ENCODE measurements around the gene HLA-DPA1.
A peak's percentile ranks its signal among the peaks of the same experiment; 100 is the strongest.
"Not testable (repeated sequence)": the region's sequence is repeated elsewhere in the genome, so short reads cannot be mapped to it uniquely, and the experiment has no call there.

The HLA-DPA1 gene

DNA sequence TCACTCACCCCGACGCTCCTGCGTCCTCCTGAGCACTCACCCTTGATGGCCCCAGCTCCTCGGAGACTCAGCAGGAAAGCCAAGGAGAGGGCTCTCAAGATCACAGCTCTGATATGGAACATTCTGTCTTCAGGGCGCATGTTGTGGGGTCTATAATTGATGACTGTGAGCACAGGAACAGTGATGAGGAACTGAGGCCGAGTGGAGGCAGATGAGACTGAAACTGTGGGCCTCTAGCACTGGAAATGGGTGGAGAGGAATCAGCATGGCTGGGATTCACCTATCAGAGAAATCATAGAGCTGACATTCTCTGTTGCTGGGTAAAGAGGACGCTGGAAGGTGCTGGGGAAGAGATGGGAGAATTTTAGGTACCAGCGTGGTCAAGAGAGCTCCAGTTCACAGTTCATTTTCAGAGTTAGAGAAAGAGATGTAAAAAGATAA lies at the start of gene HLA-DPA1:
Gene HLA-DPA1 (minus strand): TSS at position 219 of the 441 bp plus-strand sequence.
- DNase-seq = no peak

DNA sequence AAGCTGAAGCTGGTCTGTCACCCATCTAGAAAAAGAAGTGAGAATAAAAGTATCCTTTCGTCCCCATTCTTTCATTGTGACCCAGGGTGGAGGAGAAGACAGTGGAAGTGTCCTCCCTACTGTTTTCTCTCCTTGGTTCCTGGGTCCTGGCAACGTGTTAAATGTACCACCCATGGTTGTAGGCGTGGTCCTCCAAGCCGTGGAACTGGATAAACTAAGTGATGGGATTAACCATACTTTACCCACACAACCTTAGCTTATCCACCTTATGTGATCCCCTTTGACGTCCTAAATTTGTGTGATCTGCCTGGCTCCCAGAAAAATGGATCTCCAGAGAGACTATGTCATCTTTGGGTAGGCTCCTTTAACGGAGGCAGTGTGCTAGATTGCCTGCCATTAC lies 49.7 kb upstream of the HLA-DPA1 start:
- DNase-seq = no peak

DNA sequence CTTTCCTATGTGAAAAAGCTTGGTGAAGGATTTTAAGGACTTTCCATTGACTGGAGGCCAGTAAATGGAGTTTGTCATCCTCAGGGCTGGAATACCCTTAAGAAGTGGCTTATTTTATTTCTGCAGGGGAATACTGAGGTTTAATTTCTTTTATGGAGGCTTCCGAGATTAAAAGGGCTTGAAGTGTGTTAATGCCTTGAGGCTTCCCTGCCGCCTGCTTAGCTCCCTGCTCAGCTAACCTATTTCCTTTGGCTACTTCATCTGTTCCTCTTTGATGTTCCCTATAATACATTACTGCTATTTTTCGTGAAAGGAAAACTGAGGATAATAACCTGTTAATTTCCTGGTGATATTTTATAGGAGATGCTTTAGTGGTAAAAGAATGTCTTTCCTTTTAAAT lies 46.6 kb upstream of the HLA-DPA1 start:
- DNase-seq = no peak

DNA sequence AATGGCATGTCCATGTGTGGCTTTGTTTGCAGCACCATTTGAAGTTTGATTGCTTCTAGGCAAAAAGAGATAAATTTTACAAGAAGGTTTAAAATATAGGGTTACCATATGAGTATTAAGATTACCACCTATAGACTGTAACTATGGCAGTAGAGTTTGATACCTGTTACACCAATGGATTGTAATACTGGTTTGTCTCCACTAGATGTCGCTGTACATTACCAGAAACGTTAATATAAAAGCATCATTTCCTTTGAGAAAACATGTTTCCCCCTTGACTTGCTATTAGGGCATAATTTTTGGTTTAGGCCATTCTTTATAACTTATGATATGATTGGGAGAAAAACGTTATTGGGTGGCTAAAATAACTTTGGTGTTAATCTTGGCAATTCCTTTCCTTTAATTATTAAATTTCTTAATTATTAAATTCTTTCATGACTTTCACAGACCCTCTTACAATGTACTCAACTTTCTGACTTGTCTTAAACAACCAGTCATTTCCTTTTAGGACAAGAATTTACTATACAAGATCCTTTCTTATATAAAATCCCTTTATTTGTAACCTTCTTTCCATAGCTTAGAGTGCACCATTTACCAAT lies 45.2 kb upstream of the HLA-DPA1 start:
- peak; percentile 60 for DNase-seq

DNA sequence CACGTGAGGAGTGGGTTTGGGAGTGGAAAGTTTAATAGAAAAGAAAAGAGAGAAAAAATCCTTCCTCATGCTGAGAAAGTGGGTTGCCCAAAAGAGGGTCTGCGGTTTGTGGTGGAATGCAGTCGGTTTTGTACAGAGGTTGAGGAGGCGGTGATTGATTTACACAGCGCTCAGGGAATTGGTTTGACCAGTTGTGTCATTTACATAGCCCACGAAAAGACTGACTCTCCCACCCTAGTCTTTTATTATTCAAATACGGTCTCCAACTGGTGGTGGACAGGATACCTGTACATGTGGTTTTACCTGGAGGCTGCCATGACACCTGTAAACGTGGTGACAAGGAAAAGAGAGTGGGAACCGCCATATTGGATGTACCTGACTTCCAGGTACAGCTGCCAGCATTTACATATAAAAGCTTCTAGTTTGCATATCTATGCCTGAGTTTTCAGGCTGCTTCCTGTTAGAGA lies 44.4 kb upstream of the HLA-DPA1 start:
- DNase-seq = no peak

DNA sequence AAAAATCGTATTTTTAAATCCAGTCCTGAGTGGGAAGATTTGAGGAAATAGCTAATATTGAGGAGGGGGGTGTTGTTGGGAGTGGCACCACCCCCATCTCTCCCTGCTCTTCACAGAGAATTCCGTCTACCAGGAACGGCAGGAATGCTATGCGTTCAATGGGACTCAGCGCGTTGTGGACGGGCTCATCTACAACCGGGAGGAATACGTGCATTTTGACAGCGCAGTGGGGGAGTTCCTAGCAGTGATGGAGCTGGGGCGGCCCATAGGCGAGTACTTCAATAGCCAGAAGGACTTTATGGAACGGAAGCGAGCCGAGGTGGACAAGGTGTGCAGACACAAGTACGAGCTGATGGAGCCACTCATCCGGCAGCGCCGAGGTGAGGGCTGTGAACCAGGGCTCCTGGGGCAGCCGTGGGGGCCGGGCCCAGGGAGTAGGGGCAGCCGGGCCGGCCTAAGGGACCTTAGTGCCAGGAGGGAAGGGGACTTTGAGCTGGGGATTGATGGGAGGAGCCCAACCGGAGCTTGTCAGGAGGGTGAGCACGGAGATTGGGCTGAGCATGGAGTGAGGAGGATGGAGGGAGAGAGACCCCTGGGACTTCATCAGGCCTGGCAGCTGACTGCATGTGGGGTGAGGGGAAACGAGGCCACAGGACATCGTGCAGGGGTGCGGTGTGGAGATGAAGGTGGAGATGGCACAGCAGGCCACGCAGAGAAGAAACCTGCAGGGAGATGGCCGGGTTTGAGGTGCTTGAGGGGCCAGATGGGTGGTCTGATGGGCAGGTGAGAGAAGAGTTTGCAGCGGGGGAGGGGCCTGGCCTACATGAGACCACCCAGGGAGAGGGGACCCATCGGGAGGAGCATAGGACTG lies 43.6 kb upstream of the HLA-DPA1 start:
- no peak for DNase-seq

DNA sequence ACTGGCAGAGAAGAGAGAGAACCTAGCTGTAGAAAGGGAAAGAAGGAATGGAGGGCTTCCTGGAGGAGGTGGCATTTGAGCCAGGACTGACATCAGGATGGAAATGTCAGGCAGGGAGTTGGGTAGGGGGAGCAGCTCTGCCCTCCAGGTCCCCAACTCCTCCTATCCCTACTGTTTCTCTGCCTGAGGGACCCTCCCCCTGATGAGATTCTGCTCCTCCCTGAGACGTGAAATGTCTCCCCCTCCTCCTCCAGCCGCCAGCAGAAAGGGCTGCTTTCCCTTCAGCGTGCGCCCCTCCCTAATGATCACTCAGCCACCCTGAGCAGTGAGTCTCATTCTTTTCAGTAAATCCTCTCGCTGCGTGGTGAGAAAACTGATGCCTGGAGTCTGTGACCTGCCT lies 43.0 kb upstream of the HLA-DPA1 start:
- no peak for DNase-seq

DNA sequence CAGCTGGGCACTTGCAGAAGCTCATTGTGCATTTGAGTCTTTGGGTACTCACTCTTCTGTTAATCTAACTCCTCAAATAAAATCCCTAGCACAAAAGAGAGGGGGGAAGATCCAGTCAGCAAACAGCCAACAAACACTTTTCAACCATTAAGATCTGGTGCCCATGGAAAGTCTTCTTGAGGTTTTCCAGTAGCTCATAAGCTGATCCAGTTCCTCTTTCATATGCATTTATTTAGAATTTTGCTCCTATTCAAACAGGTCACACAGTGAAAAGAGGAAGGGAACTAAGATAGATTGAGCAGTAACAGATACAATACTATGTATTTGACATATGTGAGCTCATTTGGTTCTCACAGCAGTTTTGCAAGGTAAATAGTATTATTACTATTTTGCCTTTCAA lies 41.0 kb upstream of the HLA-DPA1 start:
- DNase-seq = no peak

DNA sequence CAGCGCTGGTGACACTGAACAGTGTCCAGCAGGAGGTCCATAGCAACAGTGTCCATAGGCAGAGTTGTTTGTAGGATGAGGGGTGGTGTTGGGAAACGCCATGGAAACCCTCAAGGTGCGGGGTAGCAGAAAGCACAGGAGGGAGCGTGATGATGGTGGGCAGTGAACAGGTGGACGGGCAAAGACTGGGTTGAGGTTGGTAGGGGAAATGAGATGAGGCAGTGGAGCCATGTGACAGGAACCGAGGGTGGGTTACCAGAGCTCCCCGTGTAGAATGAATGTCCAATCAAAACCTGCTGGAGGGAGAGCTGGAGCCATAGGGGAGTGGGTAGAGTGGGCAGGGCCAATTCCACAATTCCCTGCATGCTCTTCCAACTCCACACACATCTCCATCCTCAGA lies 40.3 kb upstream of the HLA-DPA1 start:
- DNase-seq = no peak

DNA sequence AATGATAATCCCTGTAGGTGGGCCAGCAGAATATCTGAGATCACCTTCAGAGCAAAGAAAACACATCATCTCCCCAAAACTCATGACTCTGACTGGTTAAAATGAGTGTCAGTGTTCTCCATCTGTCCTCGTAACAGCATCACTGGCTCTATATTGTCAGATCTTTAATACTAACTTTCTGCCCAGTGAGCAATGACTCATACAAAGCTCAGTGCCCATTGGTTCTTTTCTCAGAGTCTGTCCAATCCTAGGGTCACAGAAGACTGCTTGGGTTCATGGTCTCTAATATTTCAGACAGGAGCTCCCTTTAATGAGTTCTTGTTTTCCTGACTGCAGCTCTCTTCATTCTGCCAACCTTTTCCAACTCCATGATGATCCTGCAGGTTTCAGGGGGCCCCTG lies 38.7 kb upstream of the HLA-DPA1 start:
- DNase-seq = no peak

DNA sequence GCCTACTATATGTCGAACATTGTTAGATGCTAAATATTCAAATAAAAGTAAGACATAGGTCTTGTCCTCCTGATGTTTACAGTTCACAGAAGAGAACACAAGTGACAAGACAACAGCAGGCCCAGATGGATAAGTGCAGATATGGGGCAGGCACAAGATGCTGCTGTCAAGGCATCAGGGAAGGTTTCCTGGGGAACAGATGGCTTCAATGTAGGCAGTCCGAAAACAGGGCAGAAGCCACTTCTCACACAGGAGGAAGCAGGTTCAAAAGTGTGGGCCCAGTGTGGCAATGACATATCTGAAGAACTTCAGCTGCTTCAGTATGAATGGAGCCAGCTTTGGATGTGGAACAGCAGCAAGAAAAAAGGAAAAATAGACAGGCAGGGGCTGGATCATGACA lies 34.9 kb upstream of the HLA-DPA1 start:
- DNase-seq = no peak

DNA sequence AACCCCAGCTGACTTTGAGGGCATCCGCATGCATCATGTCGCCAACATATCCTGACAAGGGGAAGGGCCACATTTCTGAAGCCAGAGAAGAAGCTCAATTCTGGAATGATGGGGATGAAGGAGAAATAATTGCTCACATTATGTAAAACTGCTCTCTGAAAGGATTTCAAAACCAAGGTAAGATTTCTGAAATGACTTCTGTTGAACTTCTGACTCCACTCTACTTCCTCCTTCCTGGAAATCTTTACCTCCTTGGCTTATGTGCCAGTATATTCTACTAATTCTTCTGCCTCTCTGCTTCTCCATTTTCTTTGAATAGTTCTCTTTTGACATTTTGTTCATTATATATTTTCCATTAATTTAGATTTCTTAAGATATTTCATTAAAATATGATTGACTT lies 34.2 kb upstream of the HLA-DPA1 start:
- DNase-seq = no peak

DNA sequence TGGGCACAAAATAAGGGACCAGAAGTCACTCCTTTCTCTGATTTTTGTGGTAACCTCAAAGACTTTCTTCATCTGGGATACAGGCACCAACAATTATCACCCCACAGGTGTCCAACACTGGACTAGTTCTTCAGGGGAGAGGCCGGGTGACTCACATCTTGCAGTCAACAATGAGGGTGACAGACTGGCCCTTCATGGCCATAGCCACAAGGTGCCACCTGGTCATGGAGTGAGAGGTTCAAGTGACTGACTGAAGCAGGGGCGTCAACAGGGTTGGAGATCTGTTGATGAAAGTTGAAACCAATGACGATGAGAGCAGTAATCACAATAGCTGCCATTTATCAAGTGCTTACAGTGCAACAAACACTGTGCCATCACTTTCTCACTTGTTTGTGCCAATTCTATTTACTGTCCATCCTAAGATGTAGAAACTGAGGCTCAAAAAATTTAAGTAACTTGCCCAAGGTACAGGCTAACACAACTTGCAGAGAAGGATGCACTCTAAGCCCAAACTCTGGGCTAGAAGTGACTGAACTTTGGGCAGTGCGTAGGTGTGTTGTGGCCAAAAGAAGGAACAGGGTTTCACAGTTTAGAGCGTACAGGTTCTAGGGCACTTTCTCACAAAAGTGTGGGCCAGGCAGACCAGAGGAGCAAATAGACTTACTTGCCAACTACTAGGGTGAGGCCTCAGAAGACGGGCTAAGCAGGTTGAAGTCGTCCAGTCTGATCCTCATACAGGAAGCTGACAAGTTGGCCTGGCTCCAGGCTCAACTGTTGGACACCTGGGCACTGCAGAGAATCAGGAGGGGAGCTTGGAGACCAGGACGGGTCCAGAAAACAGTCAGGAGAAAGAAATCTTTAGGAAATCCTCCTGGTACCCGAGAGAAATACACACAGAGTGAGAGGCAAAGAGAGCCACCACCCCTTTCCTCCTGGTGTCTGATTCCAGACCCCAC lies 32.7 kb upstream of the HLA-DPA1 start:
- DNase-seq = no peak

DNA sequence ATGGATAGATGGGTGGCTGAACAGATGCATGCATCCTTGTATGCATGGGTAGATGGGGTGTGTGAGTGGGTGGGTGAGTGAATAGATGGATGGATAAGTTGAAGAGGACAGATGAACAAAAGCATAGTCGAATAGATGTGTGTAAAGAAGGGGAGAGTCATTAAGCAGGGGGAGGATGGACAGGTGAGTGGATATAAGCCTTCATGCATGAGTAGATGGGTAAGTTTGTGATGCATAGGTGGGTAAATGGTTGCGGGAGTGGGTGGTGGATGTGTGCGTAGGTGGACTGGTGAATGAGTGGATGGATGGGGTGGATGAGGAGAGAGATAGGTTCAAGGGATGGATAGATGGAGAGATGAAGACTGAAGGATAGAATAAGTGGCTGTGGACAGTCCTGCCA lies 31.9 kb upstream of the HLA-DPA1 start:
- no peak for DNase-seq

DNA sequence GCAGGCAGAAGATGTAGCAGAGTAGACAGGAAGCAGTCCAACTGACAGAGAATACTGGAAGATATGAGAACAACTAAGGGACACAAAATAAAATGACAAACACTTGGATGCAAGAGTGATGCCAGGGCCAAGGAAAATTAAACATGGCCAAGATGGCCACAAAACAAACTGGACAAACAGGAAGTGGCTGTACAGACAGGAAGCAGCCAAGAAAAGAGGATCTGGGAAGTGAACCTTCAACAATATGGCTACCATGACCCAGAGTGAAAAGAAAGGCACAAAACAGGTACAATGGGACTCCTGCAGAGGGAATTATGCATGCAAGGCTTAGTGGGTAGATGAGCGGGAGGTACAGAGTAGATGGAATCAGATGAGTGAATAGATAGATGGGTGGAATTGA lies 31.4 kb upstream of the HLA-DPA1 start:
- DNase-seq = no peak

DNA sequence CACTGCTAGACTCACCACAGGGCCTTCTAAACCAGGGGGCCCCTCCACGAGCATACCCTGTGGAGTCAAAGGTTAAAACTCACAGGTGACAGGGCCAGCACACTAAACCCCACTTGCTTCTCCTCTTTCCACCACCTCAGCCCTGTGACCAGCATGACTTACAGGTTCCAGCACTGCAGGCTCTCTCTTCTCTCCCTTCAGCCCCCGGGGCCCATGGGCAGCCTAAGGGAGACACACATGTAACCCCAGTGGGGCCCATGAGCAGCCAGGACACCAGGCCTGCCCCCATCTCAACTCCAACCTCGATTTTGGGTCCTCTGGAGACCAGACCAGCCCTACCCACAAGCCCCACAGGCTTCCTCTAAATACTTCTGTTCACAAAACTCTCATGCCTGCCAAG lies 30.3 kb upstream of the HLA-DPA1 start:
- DNase-seq = no peak

DNA sequence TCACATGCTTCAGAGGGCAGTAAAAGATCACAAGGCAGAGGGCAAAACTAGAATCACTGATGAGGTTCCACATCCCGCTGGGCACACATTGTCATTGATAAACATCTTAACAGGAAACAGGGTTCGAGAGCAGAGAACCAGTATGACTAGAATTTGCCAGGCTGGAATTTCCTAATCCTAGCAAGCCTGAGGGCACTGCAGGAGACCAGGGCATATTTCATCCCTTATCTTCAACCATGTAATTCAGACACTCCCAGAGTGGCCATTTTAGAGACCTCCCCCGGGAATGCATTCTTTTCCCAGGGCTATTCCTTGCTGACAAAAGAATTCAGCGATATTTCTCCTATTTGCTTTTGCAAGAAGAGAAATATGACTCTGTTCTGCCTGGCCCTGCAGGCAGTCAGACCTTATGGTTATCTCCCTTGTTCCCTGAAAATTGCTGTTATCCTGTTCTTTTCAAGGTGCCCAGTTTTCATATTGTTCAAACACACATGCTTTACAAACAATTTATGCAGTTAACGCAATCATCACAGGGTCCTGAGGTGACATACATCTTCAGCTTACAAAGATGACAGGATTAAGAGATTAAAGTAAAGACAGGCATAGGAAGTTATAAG lies 27.8 kb upstream of the HLA-DPA1 start:
- DNase-seq = not testable (repeated sequence)

DNA sequence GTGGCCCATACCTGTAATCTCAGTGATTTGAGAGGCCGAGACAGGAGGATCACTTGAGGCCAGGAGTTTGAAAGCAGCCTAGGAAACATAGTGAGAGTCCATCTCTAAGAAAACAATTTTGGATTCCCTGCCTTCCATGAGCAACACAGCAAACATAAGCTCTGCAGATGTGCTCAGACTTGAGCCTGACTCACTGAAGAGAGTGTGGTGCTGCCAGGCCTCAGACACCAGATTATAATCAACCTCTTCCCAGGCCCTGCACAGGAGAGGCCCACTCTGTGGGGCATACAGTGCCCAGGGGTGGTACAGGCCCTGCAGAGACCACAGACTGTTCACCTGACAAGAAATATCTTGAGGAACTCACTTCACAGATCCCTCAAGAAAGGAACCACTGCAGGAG lies 22.2 kb upstream of the HLA-DPA1 start:
- DNase-seq = no peak

DNA sequence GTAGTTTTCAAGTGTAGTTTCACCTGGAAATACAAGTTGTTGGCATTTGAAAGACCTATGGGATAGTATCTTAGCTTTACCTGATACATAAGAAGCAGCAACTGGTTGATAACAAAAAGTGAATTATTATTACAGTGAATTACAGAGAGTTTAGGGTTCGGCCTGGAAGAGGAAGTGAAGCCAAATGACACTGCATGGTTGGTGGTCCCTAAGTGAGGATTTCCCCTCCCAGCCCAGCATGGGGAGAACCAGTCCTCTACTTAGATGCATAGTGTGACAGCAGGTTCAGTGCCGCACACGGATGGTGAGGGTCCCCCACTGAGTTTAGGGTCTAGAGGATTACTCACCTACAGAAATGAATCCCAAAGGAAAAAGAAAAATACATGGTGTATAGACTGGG lies 20.4 kb upstream of the HLA-DPA1 start:
- no peak for DNase-seq

DNA sequence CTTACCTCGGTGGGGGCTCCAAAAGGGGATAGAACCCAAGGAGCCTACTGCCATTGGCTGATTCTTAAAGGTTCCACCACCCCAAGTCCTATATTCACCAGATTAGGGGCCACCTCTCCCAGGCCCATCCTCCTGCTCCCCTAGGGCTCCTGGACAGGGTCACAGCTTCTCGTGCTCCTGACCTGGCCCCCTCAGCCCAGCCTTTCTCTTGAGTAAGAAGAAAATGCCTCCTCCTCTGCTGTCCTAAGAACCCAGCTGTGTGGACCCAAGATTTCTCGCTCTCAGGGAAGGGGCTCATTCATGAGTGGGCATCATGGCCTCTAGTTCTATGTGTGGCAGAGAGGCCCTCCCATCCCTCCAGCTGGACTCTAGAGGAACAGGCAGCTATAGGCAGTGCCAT lies 18.9 kb upstream of the HLA-DPA1 start:
- no peak for DNase-seq

DNA sequence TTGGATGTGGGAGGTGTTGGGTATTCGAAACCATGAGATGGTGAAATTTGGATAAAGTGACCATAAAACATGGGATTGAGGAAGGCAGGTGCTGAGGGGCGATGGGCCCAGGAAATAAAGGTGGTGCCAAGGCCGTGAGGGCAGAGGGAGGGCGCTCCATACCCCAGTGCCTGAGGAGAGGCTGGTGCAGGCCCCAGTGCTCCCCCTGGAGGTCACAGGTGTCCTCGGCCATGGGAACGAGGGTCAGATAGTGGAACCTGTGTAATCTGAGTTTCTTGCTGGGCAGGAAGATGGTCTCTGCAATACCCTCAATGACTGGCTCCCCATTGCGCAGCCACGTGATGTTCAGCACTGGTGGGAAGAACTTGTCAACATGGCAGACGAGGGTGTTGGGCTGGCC lies 18.5 kb upstream of the HLA-DPA1 start:
- no peak for DNase-seq

DNA sequence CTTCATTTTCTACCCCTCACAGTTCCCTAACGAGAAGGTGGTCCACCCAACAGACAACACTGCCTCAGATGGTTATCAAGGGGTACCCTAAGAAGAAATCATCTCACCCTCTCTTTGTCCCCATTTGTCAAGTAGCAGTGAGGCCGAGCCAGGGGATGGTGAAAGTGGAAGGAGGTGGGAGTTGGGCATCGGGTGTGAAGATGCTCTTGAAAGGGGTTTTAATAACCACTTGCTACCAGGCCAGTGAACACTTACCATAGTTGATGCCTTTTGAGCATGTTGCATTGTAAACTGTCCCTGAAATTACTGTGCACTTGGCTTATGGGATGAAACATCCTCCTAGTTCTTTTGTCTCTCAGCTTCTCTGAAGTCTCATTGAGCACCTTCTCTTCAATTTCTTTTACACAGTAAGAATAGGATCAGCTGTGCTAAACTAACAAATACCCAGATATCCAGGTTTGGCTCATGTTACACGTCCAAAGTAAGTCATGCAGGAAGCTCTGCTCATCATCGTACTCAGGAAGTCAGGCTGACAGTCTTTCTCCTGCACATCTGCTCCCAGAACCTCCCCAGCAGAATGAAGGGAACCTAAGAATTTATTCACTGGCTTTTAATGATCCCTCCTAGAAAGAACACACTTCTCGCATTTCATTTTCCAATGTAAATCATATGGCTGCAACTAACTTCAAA lies 15.6 kb upstream of the HLA-DPA1 start:
- no peak for DNase-seq
